ENCODE results near the gene ATR.
"Not testable (repeated sequence)": the region's sequence is repeated elsewhere in the genome, so short reads cannot be mapped to it uniquely, and the experiment has no call there.

ATR gene

DNA sequence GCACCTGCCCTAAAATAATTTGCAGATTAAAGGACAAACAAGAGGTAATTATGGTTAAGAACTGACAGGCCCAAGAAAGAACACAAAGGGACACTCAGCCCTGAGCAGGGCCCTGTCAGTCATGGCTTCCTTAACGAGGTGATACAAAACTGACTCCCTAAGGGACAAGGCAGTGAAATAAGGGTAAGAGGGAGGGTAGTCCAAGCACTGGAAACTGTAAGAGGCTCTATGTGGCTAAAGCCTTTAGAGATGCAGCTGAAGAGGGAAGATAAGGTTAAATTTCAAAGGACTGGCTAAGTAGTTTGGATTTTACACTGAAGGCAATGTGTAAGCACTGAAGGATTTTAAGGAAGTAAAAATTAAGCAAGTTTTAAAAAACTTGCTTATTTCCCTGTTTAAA, 3.9 kb downstream of the ATR start:
- H3K36me3 ChIP-seq (ENCODE audit: control insufficient read depth in 2 of 2, insufficient read depth in 2 of 2, low read length in 2 of 2): no peaks in the 10 kb centered on the region

DNA sequence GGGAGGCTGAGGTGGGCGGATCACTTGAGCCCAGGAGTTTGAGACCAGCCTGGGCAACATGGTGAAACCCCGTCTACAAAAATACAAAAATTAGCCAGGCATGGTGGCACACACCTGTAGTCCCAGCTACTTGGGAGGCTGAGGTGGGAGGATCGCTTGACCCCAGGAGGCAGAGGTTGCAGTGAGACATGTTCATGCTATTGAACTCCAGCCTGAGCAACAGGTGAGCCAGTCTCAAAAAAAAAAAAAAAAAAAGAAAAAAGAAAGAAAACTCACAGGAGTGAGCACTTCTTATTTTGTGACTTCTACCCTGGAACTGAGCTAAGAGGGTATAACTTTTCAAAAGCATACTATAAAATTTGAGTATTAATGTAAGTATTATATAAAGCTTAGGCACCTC, 4.3 kb downstream of the ATR start:
- H3K9ac ChIP-seq (ENCODE audit: low read depth in 1 of 2, low read length in 2 of 2); H3K4me1 ChIP-seq (ENCODE audit: control insufficient read depth in 2 of 2, insufficient read depth in 2 of 2, low read length in 2 of 2): not testable (repeated sequence)

More for the DNA sequence above, 3.9 kb downstream of the ATR start:
- Histone ChIP-seq H3K27me3 (ENCODE audit: control insufficient read depth in 2 of 2, insufficient read depth in 2 of 2, low read length in 2 of 2) (no peaks in the 10 kb centered on the region), H3K9ac (ENCODE audit: low read depth in 1 of 2, low read length in 2 of 2) (no peak overlapping the region), H3K9me3 (ENCODE audit: control insufficient read depth in 2 of 2, low read length in 2 of 2) (no peaks in the 10 kb centered on the region), H3K4me3 (ENCODE audit: low read length in 2 of 2) (no peak overlapping the region), H3K27ac (ENCODE audit: low read depth in 2 of 2, low read length in 2 of 2) (no peak overlapping the region), H3K4me1 (ENCODE audit: control insufficient read depth in 2 of 2, insufficient read depth in 2 of 2, low read length in 2 of 2) (peaks cover 7 to 11% of the 10 kb centered on the region in 2 donors)

DNA sequence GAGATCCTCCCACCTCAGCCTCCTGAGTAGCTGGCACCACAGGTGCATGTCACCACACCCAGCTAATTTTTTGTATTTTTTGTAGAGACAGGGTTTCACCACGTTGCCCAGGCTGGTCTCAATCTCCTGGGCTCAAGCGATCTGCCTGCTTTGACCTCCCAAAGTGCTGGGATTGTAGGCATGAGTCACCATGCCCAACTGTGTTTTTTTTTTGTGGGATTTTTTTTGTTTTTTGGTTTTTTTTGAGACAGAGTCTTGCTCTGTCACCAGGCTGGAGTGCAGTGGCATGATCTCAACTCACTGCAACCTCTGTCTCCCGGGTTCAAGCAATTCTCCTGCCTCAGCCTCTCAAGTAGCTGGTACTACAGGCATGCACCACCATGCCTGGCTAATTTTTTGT, 9.1 kb downstream of the ATR start:
- not testable (repeated sequence) for H3K27ac ChIP-seq (ENCODE audit: low read depth in 2 of 2, low read length in 2 of 2); H3K27me3 ChIP-seq (ENCODE audit: control insufficient read depth in 2 of 2, insufficient read depth in 2 of 2, low read length in 2 of 2); H3K9ac ChIP-seq (ENCODE audit: low read depth in 1 of 2, low read length in 2 of 2); H3K4me3 ChIP-seq (ENCODE audit: low read length in 2 of 2); H3K4me1 ChIP-seq (ENCODE audit: control insufficient read depth in 2 of 2, insufficient read depth in 2 of 2, low read length in 2 of 2); H3K36me3 ChIP-seq (ENCODE audit: control insufficient read depth in 2 of 2, insufficient read depth in 2 of 2, low read length in 2 of 2); H3K9me3 ChIP-seq (ENCODE audit: control insufficient read depth in 2 of 2, low read length in 2 of 2)

More for the DNA sequence above, 4.3 kb downstream of the ATR start:
- not testable (repeated sequence) for H3K9me3 ChIP-seq (ENCODE audit: control insufficient read depth in 2 of 2, low read length in 2 of 2); H3K36me3 ChIP-seq (ENCODE audit: control insufficient read depth in 2 of 2, insufficient read depth in 2 of 2, low read length in 2 of 2); H3K27ac ChIP-seq (ENCODE audit: low read depth in 2 of 2, low read length in 2 of 2); H3K27me3 ChIP-seq (ENCODE audit: control insufficient read depth in 2 of 2, insufficient read depth in 2 of 2, low read length in 2 of 2); H3K4me3 ChIP-seq (ENCODE audit: low read length in 2 of 2)

DNA sequence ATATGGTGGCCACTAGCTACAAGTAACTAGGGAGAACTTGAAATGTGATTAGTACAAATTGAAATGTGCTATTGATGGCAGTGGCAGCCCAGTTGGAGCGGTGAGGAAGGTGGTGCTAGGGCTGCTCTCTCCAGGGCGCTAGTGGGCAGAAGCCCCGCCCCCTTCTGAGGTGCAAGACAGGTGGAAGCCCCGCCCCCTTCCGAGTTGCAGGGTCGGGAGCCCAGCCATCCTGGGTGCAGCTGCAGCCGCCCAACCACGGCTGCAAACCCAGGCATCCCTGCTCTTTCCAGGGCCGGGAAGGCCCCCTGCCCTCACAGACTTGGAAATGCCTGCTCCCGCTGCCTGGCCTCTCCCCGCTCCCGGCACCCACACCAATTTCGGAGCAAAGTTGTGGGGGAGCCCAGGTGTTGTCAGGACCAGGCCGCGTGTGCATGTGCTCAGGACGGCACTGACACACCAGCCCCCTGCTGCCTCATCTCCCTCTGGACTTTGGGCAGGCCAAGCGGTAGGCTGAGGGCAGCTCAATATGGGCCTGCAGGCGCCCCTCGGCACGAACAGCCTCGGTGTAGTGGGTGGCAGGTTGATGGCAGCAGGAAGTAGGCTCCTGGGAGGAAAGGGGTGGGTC, 10.0 kb downstream of the ATR start:
- Histone ChIP-seq H3K36me3 (ENCODE audit: control insufficient read depth in 2 of 2, insufficient read depth in 2 of 2, low read length in 2 of 2) (peaks cover 3 to 13% of the 10 kb centered on the region in 2 donors), H3K9me3 (ENCODE audit: control insufficient read depth in 2 of 2, low read length in 2 of 2) (no peaks in the 10 kb centered on the region), H3K27ac (ENCODE audit: low read depth in 2 of 2, low read length in 2 of 2) (no peak overlapping the region)

DNA sequence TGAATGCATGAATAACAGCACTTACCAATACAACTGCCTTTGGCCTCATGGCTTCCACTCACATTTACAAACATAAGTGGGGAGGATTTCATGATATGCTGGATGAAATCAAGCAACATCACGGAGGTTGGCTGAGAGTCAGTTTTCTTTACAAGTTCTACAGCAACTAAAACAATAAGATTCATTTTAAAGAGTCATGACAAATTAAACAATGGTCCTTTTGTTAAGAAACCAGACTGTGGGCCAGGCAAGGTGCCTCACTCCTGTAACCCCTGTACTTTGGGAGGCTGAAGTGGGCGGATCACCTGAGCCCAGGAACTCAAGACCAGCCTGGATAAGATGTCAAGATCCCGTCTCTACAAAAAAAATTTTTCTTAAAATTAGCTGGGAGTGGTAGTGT, 12.4 kb downstream of the ATR start:
- H3K4me1 ChIP-seq (ENCODE audit: control insufficient read depth in 2 of 2, insufficient read depth in 2 of 2, low read length in 2 of 2): no peaks in the 10 kb centered on the region
- H3K27ac ChIP-seq (ENCODE audit: low read depth in 2 of 2, low read length in 2 of 2): no peak overlapping the region
- H3K9me3 ChIP-seq (ENCODE audit: control insufficient read depth in 2 of 2, low read length in 2 of 2): no peaks in the 10 kb centered on the region
- H3K4me3 ChIP-seq (ENCODE audit: low read length in 2 of 2): no peak overlapping the region
- no peaks in the 10 kb centered on the region for H3K27me3 ChIP-seq (ENCODE audit: control insufficient read depth in 2 of 2, insufficient read depth in 2 of 2, low read length in 2 of 2)
- H3K36me3 ChIP-seq (ENCODE audit: control insufficient read depth in 2 of 2, insufficient read depth in 2 of 2, low read length in 2 of 2): peaks cover 15 to 18% of the 10 kb centered on the region in 2 donors
- H3K9ac ChIP-seq (ENCODE audit: low read depth in 1 of 2, low read length in 2 of 2): no peak overlapping the region

More for the DNA sequence above, 10.0 kb downstream of the ATR start:
- Histone ChIP-seq H3K4me1 (ENCODE audit: control insufficient read depth in 2 of 2, insufficient read depth in 2 of 2, low read length in 2 of 2) (no peaks in the 10 kb centered on the region), H3K27me3 (ENCODE audit: control insufficient read depth in 2 of 2, insufficient read depth in 2 of 2, low read length in 2 of 2) (no peaks in the 10 kb centered on the region), H3K4me3 (ENCODE audit: low read length in 2 of 2) (no peak overlapping the region), H3K9ac (ENCODE audit: low read depth in 1 of 2, low read length in 2 of 2) (no peak overlapping the region)

DNA sequence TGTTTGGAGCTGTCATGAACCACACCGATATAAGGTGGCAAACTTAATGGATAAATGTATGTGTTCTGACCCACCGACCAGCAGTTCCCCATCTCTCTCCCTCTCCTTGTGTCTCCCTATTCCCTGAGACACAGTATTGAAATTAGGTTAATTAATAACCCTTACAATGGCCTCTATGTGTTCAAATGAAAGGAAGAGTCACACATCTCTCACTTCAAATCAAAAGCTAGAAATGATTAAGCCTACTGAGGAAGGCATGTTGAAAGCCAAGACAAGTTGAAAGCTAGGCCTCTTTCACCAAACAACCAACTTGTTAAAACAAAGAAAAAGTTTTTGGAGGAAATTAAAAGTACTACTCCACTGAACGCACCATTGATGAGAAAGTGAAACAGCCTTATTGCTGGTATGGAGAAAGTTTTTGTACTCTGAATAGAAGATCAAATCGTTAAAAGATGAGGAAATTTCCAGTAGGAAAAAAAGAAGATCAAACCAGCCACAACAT, 15.0 kb downstream of the ATR start:
- Histone ChIP-seq H3K27me3 (ENCODE audit: control insufficient read depth in 2 of 2, insufficient read depth in 2 of 2, low read length in 2 of 2) (no peaks in the 10 kb centered on the region), H3K4me3 (ENCODE audit: low read length in 2 of 2) (no peak overlapping the region), H3K27ac (ENCODE audit: low read depth in 2 of 2, low read length in 2 of 2) (no peak overlapping the region), H3K9ac (ENCODE audit: low read depth in 1 of 2, low read length in 2 of 2) (no peak overlapping the region), H3K9me3 (ENCODE audit: control insufficient read depth in 2 of 2, low read length in 2 of 2) (no peaks in the 10 kb centered on the region), H3K36me3 (ENCODE audit: control insufficient read depth in 2 of 2, insufficient read depth in 2 of 2, low read length in 2 of 2) (peaks cover 26 to 28% of the 10 kb centered on the region in 2 donors), H3K4me1 (ENCODE audit: control insufficient read depth in 2 of 2, insufficient read depth in 2 of 2, low read length in 2 of 2) (no peaks in the 10 kb centered on the region)

DNA sequence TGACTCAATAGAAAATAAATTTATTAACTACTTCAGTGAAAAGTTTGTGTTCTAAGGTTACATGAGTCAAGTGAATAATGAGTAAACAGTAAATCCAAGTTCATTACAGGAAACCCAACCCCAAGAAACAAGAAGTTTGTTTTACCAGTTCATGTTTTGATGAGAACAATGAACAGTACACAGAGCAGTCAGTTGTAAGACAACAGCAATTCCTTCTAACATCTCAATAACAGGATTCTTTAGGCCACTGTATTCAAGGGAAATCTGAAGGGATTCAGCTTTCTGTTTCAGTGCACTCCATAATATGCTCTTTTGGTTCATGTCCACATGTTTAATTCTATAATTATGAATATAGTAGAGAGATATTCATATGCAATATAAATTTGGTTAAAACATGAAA, 18.4 kb downstream of the ATR start:
- no peaks in the 10 kb centered on the region for H3K27me3 ChIP-seq (ENCODE audit: control insufficient read depth in 2 of 2, insufficient read depth in 2 of 2, low read length in 2 of 2)
- H3K27ac ChIP-seq (ENCODE audit: low read depth in 2 of 2, low read length in 2 of 2): no peak overlapping the region
- H3K36me3 ChIP-seq (ENCODE audit: control insufficient read depth in 2 of 2, insufficient read depth in 2 of 2, low read length in 2 of 2): peaks cover 44 to 47% of the 10 kb centered on the region in 2 donors

DNA sequence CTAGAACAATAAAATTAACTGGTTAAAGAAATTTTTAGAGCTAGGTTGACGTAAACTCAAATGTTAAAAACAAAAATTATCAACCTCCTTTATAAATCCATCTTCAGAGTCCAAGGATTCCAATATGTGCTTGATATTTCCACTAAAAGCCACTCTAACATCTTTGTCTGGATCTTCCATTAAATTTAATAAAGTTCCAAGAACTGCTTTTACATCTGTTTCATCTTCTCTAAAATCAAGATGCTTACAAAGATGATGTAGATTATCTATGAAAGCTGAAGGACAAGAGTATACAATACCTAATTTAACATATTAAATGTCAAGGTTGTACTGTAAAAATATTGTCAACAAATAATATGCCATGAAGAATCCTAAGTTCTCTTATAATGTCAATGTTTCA, 24.8 kb downstream of the ATR start:
- Histone ChIP-seq H3K27ac (ENCODE audit: low read depth in 2 of 2, low read length in 2 of 2) (no peak overlapping the region), H3K4me3 (ENCODE audit: low read length in 2 of 2) (no peak overlapping the region), H3K9ac (ENCODE audit: low read depth in 1 of 2, low read length in 2 of 2) (no peak overlapping the region), H3K36me3 (ENCODE audit: control insufficient read depth in 2 of 2, insufficient read depth in 2 of 2, low read length in 2 of 2) (peaks cover 47 to 49% of the 10 kb centered on the region in 2 donors), H3K4me1 (ENCODE audit: control insufficient read depth in 2 of 2, insufficient read depth in 2 of 2, low read length in 2 of 2) (no peaks in the 10 kb centered on the region), H3K27me3 (ENCODE audit: control insufficient read depth in 2 of 2, insufficient read depth in 2 of 2, low read length in 2 of 2) (no peaks in the 10 kb centered on the region), H3K9me3 (ENCODE audit: control insufficient read depth in 2 of 2, low read length in 2 of 2) (no peaks in the 10 kb centered on the region)

More for the DNA sequence above, 18.4 kb downstream of the ATR start:
- no peaks in the 10 kb centered on the region for H3K9me3 ChIP-seq (ENCODE audit: control insufficient read depth in 2 of 2, low read length in 2 of 2)
- no peaks in the 10 kb centered on the region for H3K4me1 ChIP-seq (ENCODE audit: control insufficient read depth in 2 of 2, insufficient read depth in 2 of 2, low read length in 2 of 2)
- no peak overlapping the region for H3K9ac ChIP-seq (ENCODE audit: low read depth in 1 of 2, low read length in 2 of 2)
- H3K4me3 ChIP-seq (ENCODE audit: low read length in 2 of 2): no peak overlapping the region

DNA sequence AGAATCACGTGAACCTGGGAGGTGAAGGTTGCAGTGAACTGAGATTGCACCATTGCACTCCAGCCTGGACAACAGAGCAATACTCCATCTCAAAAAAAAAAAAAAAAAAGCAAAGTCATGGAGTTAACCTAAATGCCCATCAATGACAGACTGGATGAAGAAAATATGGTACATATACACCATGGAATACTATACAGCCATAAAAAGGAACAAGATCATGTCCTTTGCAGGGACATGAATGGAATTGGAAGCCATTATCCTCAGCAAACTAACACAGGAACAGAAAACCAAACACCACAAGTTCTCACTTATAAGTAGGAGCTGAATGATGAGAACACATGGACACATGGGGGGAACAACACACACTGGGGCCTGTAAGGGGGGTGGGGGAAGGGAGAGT, 26.0 kb downstream of the ATR start:
- not testable (repeated sequence) for H3K27me3 ChIP-seq (ENCODE audit: control insufficient read depth in 2 of 2, insufficient read depth in 2 of 2, low read length in 2 of 2); H3K27ac ChIP-seq (ENCODE audit: low read depth in 2 of 2, low read length in 2 of 2); H3K4me1 ChIP-seq (ENCODE audit: control insufficient read depth in 2 of 2, insufficient read depth in 2 of 2, low read length in 2 of 2); H3K4me3 ChIP-seq (ENCODE audit: low read length in 2 of 2); H3K9ac ChIP-seq (ENCODE audit: low read depth in 1 of 2, low read length in 2 of 2); H3K9me3 ChIP-seq (ENCODE audit: control insufficient read depth in 2 of 2, low read length in 2 of 2)
- H3K36me3 ChIP-seq (ENCODE audit: control insufficient read depth in 2 of 2, insufficient read depth in 2 of 2, low read length in 2 of 2): peaks cover 40 to 48% of the 10 kb centered on the region in 2 donors

DNA sequence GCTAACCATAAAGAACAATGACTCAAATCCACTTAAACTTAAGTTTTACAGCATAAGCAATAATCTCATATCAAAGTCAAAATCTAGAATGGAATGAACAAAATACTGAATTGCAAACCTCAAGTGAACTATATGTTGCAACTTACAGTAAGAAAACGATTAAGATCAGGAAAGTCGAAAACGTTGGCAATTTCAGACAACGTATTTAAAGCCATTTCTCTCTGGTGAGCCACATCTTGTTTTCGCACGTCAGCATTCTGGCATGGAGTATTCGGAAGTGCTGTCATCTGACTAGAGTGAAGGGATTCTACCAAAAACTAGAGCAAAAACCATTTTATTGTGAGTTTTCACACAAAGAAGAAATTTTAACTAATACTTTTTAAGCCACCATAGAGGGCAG, 28.5 kb downstream of the ATR start:
- Histone ChIP-seq H3K4me1 (ENCODE audit: control insufficient read depth in 2 of 2, insufficient read depth in 2 of 2, low read length in 2 of 2) (no peaks in the 10 kb centered on the region), H3K27me3 (ENCODE audit: control insufficient read depth in 2 of 2, insufficient read depth in 2 of 2, low read length in 2 of 2) (no peaks in the 10 kb centered on the region), H3K9ac (ENCODE audit: low read depth in 1 of 2, low read length in 2 of 2) (no peak overlapping the region), H3K27ac (ENCODE audit: low read depth in 2 of 2, low read length in 2 of 2) (no peak overlapping the region), H3K4me3 (ENCODE audit: low read length in 2 of 2) (no peak overlapping the region), H3K36me3 (ENCODE audit: control insufficient read depth in 2 of 2, insufficient read depth in 2 of 2, low read length in 2 of 2) (peaks cover 34 to 36% of the 10 kb centered on the region in 2 donors), H3K9me3 (ENCODE audit: control insufficient read depth in 2 of 2, low read length in 2 of 2) (no peaks in the 10 kb centered on the region)

Data from mucosa of rectum (tissue), 2 donors.